ENCODE measurements around the gene GLI3.

The GLI3 gene

GRCh38 chr7:42002654-42003053 is 234.4 kb downstream of the GLI3 start:
- TF ChIP-seq ZFX (IDR thresholded peaks at IDR 0.05; ENCODE audit: borderline replicate concordance) (no peak), CTCF (IDR thresholded peaks at IDR 0.05) (no peak)
- no peak overlapping the region for H3K27ac ChIP-seq

- TF ChIP-seq CTCF (IDR thresholded peaks at IDR 0.05) (no peak), ZFX (IDR thresholded peaks at IDR 0.05; ENCODE audit: borderline replicate concordance) (no peak)
- H3K27ac ChIP-seq, result no peak overlapping the region
Observed at GRCh38 chr7:41999736-42000283, 237.2 kb downstream of the GLI3 start.

- TF ChIP-seq ZFX (IDR thresholded peaks at IDR 0.05; ENCODE audit: borderline replicate concordance) (no peak), CTCF (IDR thresholded peaks at IDR 0.05) (no peak)
- H3K27ac ChIP-seq, result no peak overlapping the region
Observed at GRCh38 chr7:41998041-41998440, 239.0 kb downstream of the GLI3 start.

- no peak overlapping the region for H3K27ac ChIP-seq
- TF ChIP-seq ZFX (IDR thresholded peaks at IDR 0.05; ENCODE audit: borderline replicate concordance), result no peak
- TF ChIP-seq CTCF (IDR thresholded peaks at IDR 0.05), result no peak
Observed at GRCh38 chr7:41997151-41997550, 239.9 kb downstream of the GLI3 start.

- TF ChIP-seq ZFX (IDR thresholded peaks at IDR 0.05; ENCODE audit: borderline replicate concordance) (no peak), CTCF (IDR thresholded peaks at IDR 0.05) (no peak)
- H3K27ac ChIP-seq, result no peak overlapping the region
Observed at GRCh38 chr7:41996381-41997035, 240.5 kb downstream of the GLI3 start.

GRCh38 chr7:41995632-41996271 is 241.3 kb downstream of the GLI3 start:
- H3K27ac ChIP-seq, result no peak overlapping the region
- TF ChIP-seq CTCF (IDR thresholded peaks at IDR 0.05) (no peak), ZFX (IDR thresholded peaks at IDR 0.05; ENCODE audit: borderline replicate concordance) (no peak)

- TF ChIP-seq ZFX (IDR thresholded peaks at IDR 0.05; ENCODE audit: borderline replicate concordance), result no peak
- no peak for TF ChIP-seq CTCF (IDR thresholded peaks at IDR 0.05)
- H3K27ac ChIP-seq, result no peak overlapping the region
Observed at GRCh38 chr7:41994746-41995110, 242.3 kb downstream of the GLI3 start.

Measured in 22Rv1 (cell line).